HK-2 (cell line): ENCODE data around the gene RFX2.

Experiments used
- DNase-seq: peaks from one replicate; pipeline ENCODE4 v3.0.0-alpha.2; 2018; ENCODE audit not compliant: unreplicated experiment

RFX2 gene

GRCh38 chr19:5955636-5955935 lies 154.7 kb downstream of the RFX2 start:
- no peak for DNase-seq

- DNase-seq = no peak
Measured at GRCh38 chr19:5954293-5954692, 156.0 kb downstream of the RFX2 start.

- no peak for DNase-seq
Measured at GRCh38 chr19:5953680-5954213, 156.6 kb downstream of the RFX2 start.

- no peak for DNase-seq
Measured at GRCh38 chr19:5953030-5953589, 157.2 kb downstream of the RFX2 start.

- DNase-seq = no peak
Measured at GRCh38 chr19:5952193-5953029, 157.9 kb downstream of the RFX2 start.

GRCh38 chr19:5951338-5951861 lies 158.9 kb downstream of the RFX2 start:
- no peak for DNase-seq

- no peak for DNase-seq
Measured at GRCh38 chr19:5950741-5951140, 159.6 kb downstream of the RFX2 start.

GRCh38 chr19:5949792-5950305 lies 160.5 kb downstream of the RFX2 start:
- DNase-seq = no peak

- no peak for DNase-seq
Measured at GRCh38 chr19:5948752-5949564, 161.3 kb downstream of the RFX2 start.

- DNase-seq = no peak
Measured at GRCh38 chr19:5947435-5947834, 162.9 kb downstream of the RFX2 start.

- DNase-seq = no peak
Measured at GRCh38 chr19:5943623-5944022, 166.7 kb downstream of the RFX2 start.
